Panc1 (cell line): ENCODE measurements around the gene CDC6. TPM values are rescaled to one million over a fixed set of nuclear protein-coding genes. Genes with fewer than 3 reads are reported as not detected.

ENCODE experiments used
- ATAC-seq: fragments of 200-7000 bp; cut with Tn5 transposase; 2 replicates; pipeline ENCODE4 v1.9.1; 2020; ENCODE audit warnings: mild to moderate bottlenecking, moderate library complexity
- BruUV-seq: library from RNA; stranded (reverse); fragments of 400-500 nt; replicated peaks from 2 replicates; lab custom pipeline; 2021; lab: Mats Ljungman, UMichigan
- CTCF ChIA-PET: fragments of 300-600 bp; sonication (Branson Sonifier 250); formaldehyde crosslinking; loops from one replicate; lab custom pipeline; 2022; ENCODE audit warnings: antibody characterized with exemption; lab: Charles Lee
- POLR2A ChIA-PET: fragments of 300-600 bp; sonication (Branson Sonifier 250); formaldehyde crosslinking; loops from one replicate; lab custom pipeline; 2022; ENCODE audit warnings: antibody characterized with exemption; lab: Charles Lee
- DNase-seq: peaks from one replicate; pipeline ENCODE4 v3.0.0-alpha.2; 2010; ENCODE audit warnings: low read depth, low spot score
- H3K27ac ChIP-seq: 2 replicates; pipeline ENCODE4 v1.5.1; 2011; ENCODE audit warnings: mild to moderate bottlenecking, low read length, inconsistent platforms
- H3K27me3 ChIP-seq: fragments of 200-500 bp; sonication (Bioruptor generic); 2 replicates; pipeline ENCODE4 v1.6.0; 2014; ENCODE audit warnings: low read length, inconsistent platforms; ENCODE audit not compliant: control insufficient read depth, insufficient read depth
- H3K36me3 ChIP-seq: fragments of 200-500 bp; sonication (Bioruptor generic); 2 replicates; pipeline ENCODE4 v1.5.1; 2014; ENCODE audit warnings: inconsistent platforms, mild to moderate bottlenecking, low read length, moderate library complexity; ENCODE audit not compliant: control insufficient read depth, insufficient read depth
- H3K4me1 ChIP-seq: 2 replicates; pipeline ENCODE4 v1.5.1; 2011; ENCODE audit warnings: inconsistent platforms, mild to moderate bottlenecking, low read length, moderate library complexity; ENCODE audit not compliant: control insufficient read depth, insufficient read depth
- H3K4me3 ChIP-seq, 2 experiments: 2 replicates each; pipeline ENCODE4 v1.5.1; 2011 to 2012; ENCODE audit warnings: low read depth in 2 of 2, low read length in 2 of 2, mild to moderate bottlenecking in 2 of 2, inconsistent platforms in 1 of 2, moderate library complexity in 1 of 2
- H3K9me3 ChIP-seq: fragments of 200-500 bp; sonication (Bioruptor generic); 2 replicates; pipeline ENCODE4 v1.5.1; 2014; ENCODE audit warnings: low read depth, mild to moderate bottlenecking, inconsistent platforms, low read length, moderate library complexity; ENCODE audit not compliant: control insufficient read depth, insufficient read depth
- POLR2AphosphoS5 ChIP-seq: IDR thresholded peaks from 2 replicates; pipeline ENCODE4 v1.6.1; 2012; ENCODE audit warnings: mild to moderate bottlenecking, low read depth, low read length, moderate library complexity
- SIN3A ChIP-seq: IDR thresholded peaks from 2 replicates; pipeline ENCODE4 v1.6.1; 2012; ENCODE audit warnings: low read depth, mild to moderate bottlenecking, low read length, moderate library complexity, borderline replicate concordance; ENCODE audit not compliant: insufficient read depth
- TCF7L2 ChIP-seq: IDR thresholded peaks from 2 replicates; pipeline ENCODE4 v1.6.1; 2011; ENCODE audit warnings: mild to moderate bottlenecking, low read depth, low read length, inconsistent platforms
- in situ Hi-C: cut with HindIII; loops from 2 replicates; pipeline ENCODE4 v1.10.0; 2016; ENCODE audit warnings: low sequenced_read_pairs, low pct_unique_long_range_greater_than_20kb
- intact Hi-C: fragments of 100-400 bp; cut with micrococcal nuclease; formaldehyde crosslinking; loops from one replicate; pipeline ENCODE4 v1.10.0; 2022; ENCODE audit not compliant: unreplicated experiment
- total RNA-seq: library from RNA; stranded (reverse); gene quantifications from one replicate; pipeline ENCODE4 v1.2.1, GENCODE V29; 2021; ENCODE audit not compliant: unreplicated experiment
- TF ChIP-seq, protein P1 (sequence below), 2 experiments: IDR thresholded peaks; 2 replicates each; pipeline ENCODE4 v1.6.1; 2011 to 2012; ENCODE audit warnings: low read depth in 2 of 2, control low read depth in 1 of 2, low read length in 1 of 2, mild to moderate bottlenecking in 1 of 2, moderate library complexity in 1 of 2; ENCODE audit not compliant: insufficient read depth in 1 of 2
- TF ChIP-seq, protein P2 (sequence below): fragments of 450-650 bp; IDR thresholded peaks from 2 replicates; pipeline ENCODE4 v1.5.1; 2017; ENCODE audit warnings: mild to moderate bottlenecking

CDC6 gene
- total RNA-seq, 1 experiment from 2014 or later: 66.3 TPM

DNA sequence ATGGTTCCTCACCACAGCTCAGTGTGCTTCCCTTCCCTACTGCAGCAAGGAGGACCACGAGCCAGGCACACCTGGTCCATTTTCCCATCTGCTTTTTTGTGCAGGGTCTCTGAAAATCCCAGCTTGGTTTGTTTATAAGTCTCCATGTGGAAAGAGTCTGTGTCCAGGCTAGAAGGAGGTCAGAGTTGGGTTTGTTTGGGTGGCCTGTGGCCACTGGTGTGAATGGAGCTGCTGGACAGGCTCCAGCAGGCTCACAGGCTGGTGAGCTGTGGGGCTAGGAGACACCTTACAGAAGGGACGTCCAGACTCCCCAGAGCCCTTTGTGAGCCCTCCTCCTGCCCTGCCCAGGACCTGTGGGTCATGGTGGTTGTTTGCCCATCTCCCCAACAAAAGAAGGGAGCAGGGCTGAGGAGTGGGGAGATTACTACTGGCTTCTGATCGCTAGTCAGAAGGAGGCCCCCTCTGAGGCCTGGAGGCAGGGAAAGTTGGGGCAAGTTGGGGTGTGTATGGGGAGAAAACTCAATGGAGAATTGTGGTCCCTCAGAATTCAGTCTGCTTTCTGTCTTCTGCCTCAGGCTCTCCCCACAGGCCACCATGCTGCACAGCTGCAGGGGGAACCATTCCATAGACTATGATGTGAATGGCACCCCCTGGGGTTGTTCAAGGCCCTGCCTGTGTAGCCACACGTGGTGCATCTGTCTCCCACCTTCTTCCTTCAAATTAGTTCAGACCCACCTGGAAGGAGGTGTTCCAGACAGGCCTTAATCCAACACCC lies 25.4 kb downstream of the CDC6 start:
- Histone ChIP-seq H3K4me3 (no peak overlapping the region), H3K4me1 (peaks cover 86% of the 10 kb centered on the region), H3K27ac (peak overlapping the region; percentile 95), H3K9me3 (no peaks in the 10 kb centered on the region), H3K36me3 (no peaks in the 10 kb centered on the region), H3K27me3 (no peaks in the 10 kb centered on the region)
- CTCF ChIA-PET: no interaction called here
- intact Hi-C loops: no loop called here
- in situ Hi-C loops: no loop called here
- BruUV-seq: no TSS peak
- ATAC-seq (no peak), DNase-seq (no peak)
- TF ChIP-seq TCF7L2 (no peak), POLR2AphosphoS5 (no peak), SIN3A (no peak)
- POLR2A ChIA-PET: no interaction called here

DNA sequence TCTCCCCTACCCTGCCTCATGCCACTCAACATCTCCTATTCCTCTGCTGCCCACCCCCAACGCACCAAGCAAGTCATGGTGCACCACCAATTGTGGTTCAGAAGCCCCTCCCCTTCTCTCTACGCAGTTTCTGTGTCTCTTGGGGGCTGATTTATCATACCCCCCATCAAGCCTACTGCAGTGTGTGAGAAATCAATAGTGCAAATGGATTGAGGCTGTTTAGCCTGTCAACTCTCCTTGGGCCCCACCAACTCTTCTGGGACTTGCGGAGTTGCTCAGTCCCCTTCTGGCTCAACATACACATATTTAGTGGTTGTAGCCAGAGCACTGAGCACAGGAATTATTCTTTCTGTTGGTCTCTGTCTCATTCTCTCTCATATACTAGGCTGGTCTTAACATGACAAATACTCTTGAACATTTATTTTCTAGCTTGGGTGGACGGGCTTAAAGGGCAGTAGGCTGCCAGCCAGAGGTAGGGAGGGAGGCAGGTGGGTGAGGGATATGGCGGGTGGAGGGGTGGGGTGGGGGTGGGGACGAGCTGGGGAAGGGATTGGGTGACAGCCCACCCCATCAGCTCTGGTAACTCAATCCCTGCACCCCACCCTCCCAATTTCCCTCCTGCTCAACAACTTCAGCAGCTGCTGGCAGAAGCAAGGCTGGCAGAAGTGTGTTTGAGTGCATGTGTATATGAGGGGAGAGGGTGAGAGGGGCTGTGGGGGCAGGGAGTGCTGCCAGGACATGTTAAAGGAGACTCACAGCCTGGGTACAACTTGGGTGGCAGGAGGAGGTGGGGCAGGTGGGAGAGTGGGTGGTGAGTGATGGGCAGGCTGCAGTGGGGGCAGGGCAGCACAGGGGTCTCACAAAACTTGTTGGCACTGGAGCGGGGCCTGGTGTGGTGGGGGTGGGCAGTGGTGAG lies 26.2 kb downstream of the CDC6 start:
- H3K4me3 ChIP-seq: no peak overlapping the region
- H3K36me3 ChIP-seq: no peaks in the 10 kb centered on the region; the same call in 1 of the 2 replicates
- CTCF ChIA-PET: no interaction called here
- H3K27ac ChIP-seq: peak overlapping the region; percentile 95
- no TSS peak for BruUV-seq
- H3K4me1 ChIP-seq: peaks cover 78% of the 10 kb centered on the region
- TF ChIP-seq, protein P1, sequence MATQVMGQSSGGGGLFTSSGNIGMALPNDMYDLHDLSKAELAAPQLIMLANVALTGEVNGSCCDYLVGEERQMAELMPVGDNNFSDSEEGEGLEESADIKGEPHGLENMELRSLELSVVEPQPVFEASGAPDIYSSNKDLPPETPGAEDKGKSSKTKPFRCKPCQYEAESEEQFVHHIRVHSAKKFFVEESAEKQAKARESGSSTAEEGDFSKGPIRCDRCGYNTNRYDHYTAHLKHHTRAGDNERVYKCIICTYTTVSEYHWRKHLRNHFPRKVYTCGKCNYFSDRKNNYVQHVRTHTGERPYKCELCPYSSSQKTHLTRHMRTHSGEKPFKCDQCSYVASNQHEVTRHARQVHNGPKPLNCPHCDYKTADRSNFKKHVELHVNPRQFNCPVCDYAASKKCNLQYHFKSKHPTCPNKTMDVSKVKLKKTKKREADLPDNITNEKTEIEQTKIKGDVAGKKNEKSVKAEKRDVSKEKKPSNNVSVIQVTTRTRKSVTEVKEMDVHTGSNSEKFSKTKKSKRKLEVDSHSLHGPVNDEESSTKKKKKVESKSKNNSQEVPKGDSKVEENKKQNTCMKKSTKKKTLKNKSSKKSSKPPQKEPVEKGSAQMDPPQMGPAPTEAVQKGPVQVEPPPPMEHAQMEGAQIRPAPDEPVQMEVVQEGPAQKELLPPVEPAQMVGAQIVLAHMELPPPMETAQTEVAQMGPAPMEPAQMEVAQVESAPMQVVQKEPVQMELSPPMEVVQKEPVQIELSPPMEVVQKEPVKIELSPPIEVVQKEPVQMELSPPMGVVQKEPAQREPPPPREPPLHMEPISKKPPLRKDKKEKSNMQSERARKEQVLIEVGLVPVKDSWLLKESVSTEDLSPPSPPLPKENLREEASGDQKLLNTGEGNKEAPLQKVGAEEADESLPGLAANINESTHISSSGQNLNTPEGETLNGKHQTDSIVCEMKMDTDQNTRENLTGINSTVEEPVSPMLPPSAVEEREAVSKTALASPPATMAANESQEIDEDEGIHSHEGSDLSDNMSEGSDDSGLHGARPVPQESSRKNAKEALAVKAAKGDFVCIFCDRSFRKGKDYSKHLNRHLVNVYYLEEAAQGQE (IDR thresholded peaks at IDR 0.05; ENCODE audit: insufficient read depth in 1 of 2, low read depth in 2 of 2, low read length in 1 of 2): no peak
- TF ChIP-seq TCF7L2 (no peak), SIN3A (no peak), POLR2AphosphoS5 (no peak)
- TF ChIP-seq, protein P2, sequence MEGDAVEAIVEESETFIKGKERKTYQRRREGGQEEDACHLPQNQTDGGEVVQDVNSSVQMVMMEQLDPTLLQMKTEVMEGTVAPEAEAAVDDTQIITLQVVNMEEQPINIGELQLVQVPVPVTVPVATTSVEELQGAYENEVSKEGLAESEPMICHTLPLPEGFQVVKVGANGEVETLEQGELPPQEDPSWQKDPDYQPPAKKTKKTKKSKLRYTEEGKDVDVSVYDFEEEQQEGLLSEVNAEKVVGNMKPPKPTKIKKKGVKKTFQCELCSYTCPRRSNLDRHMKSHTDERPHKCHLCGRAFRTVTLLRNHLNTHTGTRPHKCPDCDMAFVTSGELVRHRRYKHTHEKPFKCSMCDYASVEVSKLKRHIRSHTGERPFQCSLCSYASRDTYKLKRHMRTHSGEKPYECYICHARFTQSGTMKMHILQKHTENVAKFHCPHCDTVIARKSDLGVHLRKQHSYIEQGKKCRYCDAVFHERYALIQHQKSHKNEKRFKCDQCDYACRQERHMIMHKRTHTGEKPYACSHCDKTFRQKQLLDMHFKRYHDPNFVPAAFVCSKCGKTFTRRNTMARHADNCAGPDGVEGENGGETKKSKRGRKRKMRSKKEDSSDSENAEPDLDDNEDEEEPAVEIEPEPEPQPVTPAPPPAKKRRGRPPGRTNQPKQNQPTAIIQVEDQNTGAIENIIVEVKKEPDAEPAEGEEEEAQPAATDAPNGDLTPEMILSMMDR: no peak
- ATAC-seq: no peak
- no peaks in the 10 kb centered on the region for H3K27me3 ChIP-seq
- intact Hi-C loops (no loop called here), in situ Hi-C loops (no loop called here)
- H3K9me3 ChIP-seq: no peaks in the 10 kb centered on the region
- no peak for DNase-seq
- POLR2A ChIA-PET: interaction anchor here (0.6 kb wide), 1 partner anchor 38 kb away, joined by 3 read pairs; no protein-coding TSS in a partner anchor
